ENCODE results near the gene IRF6.

- TF ChIP-seq CTCF (IDR thresholded peaks at IDR 0.05; ENCODE audit: insufficient read depth, low read depth, low read length) (no peak), EZH2 (IDR thresholded peaks at IDR 0.05; ENCODE audit: insufficient read depth, low read length) (no peak)
Measured at GRCh38 chr1:209845408-209845725, 39.4 kb upstream of the IRF6 start.
